Stimulated activated naive CD4-positive, alpha-beta T cell treated with Interleukin-2 at 50 U/mL for 16 hours (primary cell): ENCODE data around the gene ODAD2.
"Not testable (repeated sequence)": the region's sequence is repeated elsewhere in the genome, so short reads cannot be mapped to it uniquely, and the experiment has no call there.

ENCODE experiments used
- DNase-seq: peaks from one replicate; lab custom pipeline; 2025; lab: John Stamatoyannopoulos, UW

ODAD2 gene

GRCh38 chr10:27969931-27970330 lies 28.9 kb downstream of the ODAD2 start:
- DNase-seq, result not testable (repeated sequence)

- no peak for DNase-seq
Observed at GRCh38 chr10:27959093-27959715, 39.7 kb downstream of the ODAD2 start.

- DNase-seq, result not testable (repeated sequence)
Observed at GRCh38 chr10:27958383-27958782, 40.5 kb downstream of the ODAD2 start.

GRCh38 chr10:27950242-27950564 lies 48.7 kb downstream of the ODAD2 start:
- no peak for DNase-seq

- no peak for DNase-seq
Observed at GRCh38 chr10:27949528-27950241, 49.2 kb downstream of the ODAD2 start.

GRCh38 chr10:27948186-27948585 lies 50.7 kb downstream of the ODAD2 start:
- no peak for DNase-seq

GRCh38 chr10:27947540-27947939 lies 51.3 kb downstream of the ODAD2 start:
- DNase-seq, result no peak

- DNase-seq, result no peak
Observed at GRCh38 chr10:27944005-27944404, 54.9 kb downstream of the ODAD2 start.

GRCh38 chr10:27914888-27915287 lies 84.0 kb downstream of the ODAD2 start:
- DNase-seq, result no peak

- no peak for DNase-seq
Observed at GRCh38 chr10:27912231-27912630, 86.6 kb downstream of the ODAD2 start.

GRCh38 chr10:27911539-27911938 lies 87.3 kb downstream of the ODAD2 start:
- DNase-seq, result no peak

- no peak for DNase-seq
Observed at GRCh38 chr10:27911011-27911410, 87.9 kb downstream of the ODAD2 start.

- DNase-seq, result no peak
Observed at GRCh38 chr10:27908231-27908630, 90.6 kb downstream of the ODAD2 start.

GRCh38 chr10:27899485-27899884 lies 99.4 kb downstream of the ODAD2 start:
- DNase-seq, result not testable (repeated sequence)

GRCh38 chr10:27899058-27899457 lies 99.8 kb downstream of the ODAD2 start:
- DNase-seq, result no peak

- DNase-seq, result no peak
Observed at GRCh38 chr10:27893358-27893954, 105.4 kb downstream of the ODAD2 start.

GRCh38 chr10:27890971-27891370 lies 107.9 kb downstream of the ODAD2 start:
- DNase-seq, result no peak

- DNase-seq, result no peak
Observed at GRCh38 chr10:27889518-27889917, 109.4 kb downstream of the ODAD2 start.

GRCh38 chr10:27884185-27884641 lies 114.7 kb downstream of the ODAD2 start:
- no peak for DNase-seq

GRCh38 chr10:27878281-27878680 lies 120.6 kb downstream of the ODAD2 start:
- DNase-seq, result no peak

GRCh38 chr10:27865221-27865635 lies 133.7 kb downstream of the ODAD2 start:
- DNase-seq, result no peak

- DNase-seq, result no peak
Observed at GRCh38 chr10:27861781-27862180, 137.1 kb downstream of the ODAD2 start.

GRCh38 chr10:27857616-27858015 lies 141.3 kb downstream of the ODAD2 start:
- no peak for DNase-seq
